ENCODE measurements around the gene HMGB1. TPM values are rescaled to one million over a fixed set of nuclear protein-coding genes. Genes with fewer than 3 reads are reported as not detected.
A peak's percentile ranks its signal among the peaks of the same experiment; 100 is the strongest.

HMGB1 gene
- total and polyA plus RNA-seq, 2 experiments from 2014 or later, result 727 to 2,970 TPM

DNA sequence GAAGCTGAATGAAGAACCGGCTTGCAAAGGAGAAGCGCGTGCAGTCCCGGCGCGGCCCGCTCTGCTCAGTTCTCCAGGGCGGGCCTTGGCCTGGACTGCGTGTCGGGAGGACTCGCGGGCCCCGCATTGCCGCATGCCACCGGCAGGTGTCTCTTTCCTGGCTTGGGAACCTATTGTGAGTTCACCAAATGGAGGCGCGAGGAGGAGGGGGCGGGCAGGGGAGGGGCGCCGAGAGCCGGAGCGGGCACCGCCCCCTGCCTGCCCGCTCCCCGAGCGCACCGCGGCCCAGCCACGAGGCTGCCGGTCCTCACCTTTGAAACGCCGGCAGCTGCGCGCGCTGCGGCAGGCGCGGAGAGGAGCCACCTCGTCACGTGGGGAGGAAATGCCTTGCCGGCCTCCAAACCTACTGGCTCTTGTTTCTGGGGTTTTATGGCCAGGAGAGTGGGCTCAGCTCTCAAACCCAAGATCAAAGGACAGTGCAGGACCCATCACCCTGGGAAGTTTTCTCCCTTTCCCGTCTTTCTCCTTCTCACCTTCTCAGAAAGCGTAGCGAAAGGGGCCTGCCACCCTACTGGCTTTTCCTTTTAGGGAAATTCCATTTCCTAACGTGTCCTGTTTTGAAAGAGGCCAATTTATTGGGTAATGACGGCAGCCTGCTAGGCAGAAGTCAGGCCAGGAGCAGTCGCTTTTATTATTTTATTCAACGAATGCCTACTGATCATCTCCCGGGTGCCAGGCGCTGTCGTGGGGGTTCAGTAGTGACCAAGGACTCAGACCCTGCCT, 57.2 kb downstream of the HMGB1 start:
- H3K27me3 Mint-ChIP-seq (ENCODE audit: insufficient read depth, low read depth, poor library complexity), result peaks cover 32% of the 10 kb centered on the region
- TF ChIP-seq EZH2 (IDR thresholded peaks at IDR 0.05; ENCODE audit: low read depth, unreplicated experiment) (no peak), ZNF331 (CRISPR knock-in tag; IDR thresholded peaks at IDR 0.05; ENCODE audit: low read depth) (no peak), NANOG (IDR thresholded peaks at IDR 0.05; ENCODE audit: borderline replicate concordance) (no peak), ZNF462 (CRISPR knock-in tag; IDR thresholded peaks at IDR 0.05) (no peak), EZH2phosphoT487 (IDR thresholded peaks at IDR 0.05; ENCODE audit: unreplicated experiment) (no peak), REST (IDR thresholded peaks at IDR 0.05; ENCODE audit: unreplicated experiment) (no peak), JUNB (IDR thresholded peaks at IDR 0.05; ENCODE audit: unreplicated experiment) (no peak), ZNF114 (CRISPR knock-in tag; IDR thresholded peaks at IDR 0.05) (no peak), POLR2AphosphoS5 (IDR thresholded peaks at IDR 0.05; ENCODE audit: low read depth) (peak; percentile 46; the same call in 1 of the 2 replicates), CREB1 (CRISPR knock-in tag; IDR thresholded peaks at IDR 0.05; ENCODE audit: low read depth) (no peak), CTCF (conservative IDR thresholded peaks at IDR 0.05; ENCODE audit: low read depth in 2 of 2) (peak; percentile 45 to 73)
- TF ChIP-seq, protein P1, sequence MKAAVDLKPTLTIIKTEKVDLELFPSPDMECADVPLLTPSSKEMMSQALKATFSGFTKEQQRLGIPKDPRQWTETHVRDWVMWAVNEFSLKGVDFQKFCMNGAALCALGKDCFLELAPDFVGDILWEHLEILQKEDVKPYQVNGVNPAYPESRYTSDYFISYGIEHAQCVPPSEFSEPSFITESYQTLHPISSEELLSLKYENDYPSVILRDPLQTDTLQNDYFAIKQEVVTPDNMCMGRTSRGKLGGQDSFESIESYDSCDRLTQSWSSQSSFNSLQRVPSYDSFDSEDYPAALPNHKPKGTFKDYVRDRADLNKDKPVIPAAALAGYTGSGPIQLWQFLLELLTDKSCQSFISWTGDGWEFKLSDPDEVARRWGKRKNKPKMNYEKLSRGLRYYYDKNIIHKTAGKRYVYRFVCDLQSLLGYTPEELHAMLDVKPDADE (IDR thresholded peaks at IDR 0.05), result no peak
- no peak overlapping the region for H3K27ac ChIP-seq (ENCODE audit: low read depth)
- no peaks in the 10 kb centered on the region for H3K9me2 ChIP-seq (ENCODE audit: insufficient read depth)
- peak overlapping the region; percentile 83 for H3K4me2 ChIP-seq
- peak overlapping the region; percentile 50 for H3K4me3 ChIP-seq
- H4K20me1 ChIP-seq (replicated peaks; ENCODE audit: insufficient read depth), result no peaks in the 10 kb centered on the region
- H3K27me3 ChIP-seq (ENCODE audit: insufficient read depth), result peaks cover 22% of the 10 kb centered on the region; the same call in 1 of the 2 replicates
- peak; percentile 97 for DNase-seq (ENCODE audit: low spot score)
- H3K4me1 ChIP-seq (ENCODE audit: insufficient read depth), result peaks cover 12% of the 10 kb centered on the region
- no peaks in the 10 kb centered on the region; the same call in 1 of the 3 replicates for H3K36me3 Mint-ChIP-seq (ENCODE audit: low read depth)
- H3K4me3 Mint-ChIP-seq, result peak overlapping the region; percentile 60
- peak; percentile 94 for ATAC-seq
- peaks cover 6% of the 10 kb centered on the region; the same call in 1 of the 2 replicates for H3F3A ChIP-seq (replicated peaks; ENCODE audit: low read depth)
- H2AFZ ChIP-seq, result peak overlapping the region; percentile 98
- H3K36me3 ChIP-seq (ENCODE audit: insufficient read depth), result no peaks in the 10 kb centered on the region
- H3K79me2 ChIP-seq (replicated peaks; ENCODE audit: insufficient read depth), result no peaks in the 10 kb centered on the region
- peaks cover 8% of the 10 kb centered on the region for H3K4me1 Mint-ChIP-seq
- no peak overlapping the region for H3K27ac Mint-ChIP-seq
- peaks cover 8% of the 10 kb centered on the region; the same call in 1 of the 3 replicates for H3K9me3 Mint-ChIP-seq
